Heart left ventricle (tissue), 13 donors: Measurements from ENCODE around the gene ARRDC4.

Experiments
- POLR2A ChIP-seq, 2 donors: fragments of 450-650 bp; IDR thresholded peaks; one replicate each; pipeline ENCODE4 v1.6.1; 2017; ENCODE audit warnings: antibody characterized with exemption in 2 of 2, mild to moderate bottlenecking in 2 of 2, moderate library complexity in 2 of 2
- TF ChIP-seq, protein P1 (sequence below), 12 donors: fragments of 200-600 bp; sonication (generic) in 4 of 12; IDR thresholded peaks; one replicate each; pipeline versions ENCODE4 v1.5.0 to v1.8.0; 2018 to 2022; ENCODE audit warnings: antibody characterized with exemption in 12 of 12, mild to moderate bottlenecking in 5 of 12
- donor health status: ischemic (EF 13 %, LVEDD 7.1; RV severe dilation, severe dysfunction).
- donor health status: DM: no; HTN: yes; CAD: no.
- donor health status: DM: no; HTN: no; CAD: no.
- donor health status: ischemic (EF 25% LVEDD 6.9; RV normal size, moderate dysfunction).
- donor health status: ischemic (EF 25% LVEDD 5.7; RV mildly dilated, moderate dysfunction).
- donor health status: ischemic (EF 35%, LVEDD 5.7; RV mildly dilated, moderate dysfunction).
- donor health status: nonischemic (EF 11% LVEDD 7.7; RV severe dilation, severe dysfunction).
- donor health status: DM: yes; HTN: yes; CAD: no.
- donor health status: PGD.
- donor health status: ischemic (EF 29% LVEDD 5.4; RV normal size, mild dysfunction).
- donor health status: nonischemic (EF 23%, LVEDD 6.1; RV moderate dilation, normal function).

DNA sequence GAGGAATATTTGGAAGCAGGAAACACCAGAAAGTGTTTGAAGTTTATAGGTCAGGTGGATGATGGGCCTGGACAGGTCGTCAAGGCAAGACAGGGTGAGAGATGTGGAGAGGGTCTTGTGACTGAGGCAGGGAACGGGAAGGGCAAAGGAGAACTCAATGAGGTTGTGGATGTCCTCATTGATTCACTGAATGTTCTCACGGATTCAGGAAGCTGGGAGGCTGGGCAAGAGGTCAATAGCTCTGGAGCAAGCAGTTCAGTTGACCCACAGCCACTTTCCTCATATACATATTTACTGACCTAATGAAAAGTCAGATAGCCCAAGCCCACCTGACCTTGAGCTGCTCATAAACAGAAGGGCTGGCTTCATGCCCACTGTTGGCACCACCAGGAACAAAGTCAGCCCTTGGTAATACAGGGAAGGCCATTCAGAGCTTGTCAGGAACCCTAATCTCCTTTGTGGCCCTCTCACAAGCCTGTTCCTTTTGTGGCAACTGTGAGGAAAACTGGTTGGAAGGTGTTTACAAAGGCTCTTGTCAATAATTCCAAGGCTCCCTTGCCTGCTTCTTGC lies 31.6 kb downstream of the ARRDC4 start:
- TF ChIP-seq, protein P1, sequence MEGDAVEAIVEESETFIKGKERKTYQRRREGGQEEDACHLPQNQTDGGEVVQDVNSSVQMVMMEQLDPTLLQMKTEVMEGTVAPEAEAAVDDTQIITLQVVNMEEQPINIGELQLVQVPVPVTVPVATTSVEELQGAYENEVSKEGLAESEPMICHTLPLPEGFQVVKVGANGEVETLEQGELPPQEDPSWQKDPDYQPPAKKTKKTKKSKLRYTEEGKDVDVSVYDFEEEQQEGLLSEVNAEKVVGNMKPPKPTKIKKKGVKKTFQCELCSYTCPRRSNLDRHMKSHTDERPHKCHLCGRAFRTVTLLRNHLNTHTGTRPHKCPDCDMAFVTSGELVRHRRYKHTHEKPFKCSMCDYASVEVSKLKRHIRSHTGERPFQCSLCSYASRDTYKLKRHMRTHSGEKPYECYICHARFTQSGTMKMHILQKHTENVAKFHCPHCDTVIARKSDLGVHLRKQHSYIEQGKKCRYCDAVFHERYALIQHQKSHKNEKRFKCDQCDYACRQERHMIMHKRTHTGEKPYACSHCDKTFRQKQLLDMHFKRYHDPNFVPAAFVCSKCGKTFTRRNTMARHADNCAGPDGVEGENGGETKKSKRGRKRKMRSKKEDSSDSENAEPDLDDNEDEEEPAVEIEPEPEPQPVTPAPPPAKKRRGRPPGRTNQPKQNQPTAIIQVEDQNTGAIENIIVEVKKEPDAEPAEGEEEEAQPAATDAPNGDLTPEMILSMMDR (IDR thresholded peaks at IDR 0.05), result no peak
- no peak for TF ChIP-seq POLR2A (IDR thresholded peaks at IDR 0.05)
